Mucosa of rectum (tissue), 2 donors: ENCODE data around the gene BICD2.
A peak's percentile ranks its signal among the peaks of the same experiment; 100 is the strongest.
"Not testable (repeated sequence)": the region's sequence is repeated elsewhere in the genome, so short reads cannot be mapped to it uniquely, and the experiment has no call there.

Experiments used
- H3K27ac ChIP-seq, 2 donors: one replicate each; pipeline ENCODE4 v1.7.0; 2013; ENCODE audit warnings: inconsistent platforms in 2 of 2, low read depth in 2 of 2, low read length in 2 of 2
- H3K27me3 ChIP-seq, 2 donors: one replicate each; pipeline ENCODE4 v1.7.0; 2013; ENCODE audit warnings: low read length in 2 of 2; ENCODE audit not compliant: control insufficient read depth in 2 of 2, insufficient read depth in 2 of 2
- H3K36me3 ChIP-seq, 2 donors: one replicate each; pipeline ENCODE4 v1.7.0; 2013; ENCODE audit warnings: low read length in 2 of 2; ENCODE audit not compliant: control insufficient read depth in 2 of 2, insufficient read depth in 2 of 2
- H3K4me1 ChIP-seq, 2 donors: one replicate each; pipeline ENCODE4 v1.7.0; 2013; ENCODE audit warnings: low read length in 2 of 2, mild to moderate bottlenecking in 1 of 2; ENCODE audit not compliant: control insufficient read depth in 2 of 2, insufficient read depth in 2 of 2
- H3K4me3 ChIP-seq, 2 donors: one replicate each; pipeline ENCODE4 v1.7.0; 2013; ENCODE audit warnings: low read length in 2 of 2
- H3K9ac ChIP-seq, 2 donors: one replicate each; pipeline ENCODE4 v1.7.0; 2013; ENCODE audit warnings: low read length in 2 of 2, low read depth in 1 of 2, mild to moderate bottlenecking in 1 of 2
- H3K9me3 ChIP-seq, 2 donors: one replicate each; pipeline ENCODE4 v1.7.0; 2013; ENCODE audit warnings: low read length in 2 of 2; ENCODE audit not compliant: control insufficient read depth in 2 of 2
- donor health status: healthy.
- donor health status: Normal muscosa, but diverticular disease.

The BICD2 gene

DNA sequence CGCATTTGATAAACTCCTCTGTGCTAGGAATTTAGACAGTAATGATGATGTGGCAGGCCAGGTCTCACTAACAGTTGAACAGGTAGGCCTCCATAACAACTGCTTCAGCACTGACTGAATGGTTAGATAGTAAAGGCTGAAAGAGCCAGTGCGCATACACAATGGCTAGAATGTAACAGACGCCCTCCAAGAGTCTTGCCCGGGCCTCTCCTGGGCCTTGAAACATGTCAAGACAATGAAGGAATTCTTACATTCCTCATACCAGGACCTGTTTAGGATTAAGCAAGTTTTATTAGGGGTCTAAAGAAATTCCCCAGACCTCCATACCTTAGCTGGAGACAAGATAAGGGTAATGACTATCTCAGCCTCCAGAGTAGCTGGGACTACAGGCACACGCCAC lies 6.7 kb upstream of the BICD2 start:
- no peak overlapping the region for H3K4me3 ChIP-seq
- no peak overlapping the region for H3K9ac ChIP-seq
- no peaks in the 10 kb centered on the region for H3K36me3 ChIP-seq
- H3K9me3 ChIP-seq, result no peaks in the 10 kb centered on the region
- peaks cover 12 to 31% of the 10 kb centered on the region in 2 donors for H3K4me1 ChIP-seq
- peaks cover 0 to 3% of the 10 kb centered on the region in 2 donors for H3K27me3 ChIP-seq
- H3K27ac ChIP-seq, result no peak overlapping the region

DNA sequence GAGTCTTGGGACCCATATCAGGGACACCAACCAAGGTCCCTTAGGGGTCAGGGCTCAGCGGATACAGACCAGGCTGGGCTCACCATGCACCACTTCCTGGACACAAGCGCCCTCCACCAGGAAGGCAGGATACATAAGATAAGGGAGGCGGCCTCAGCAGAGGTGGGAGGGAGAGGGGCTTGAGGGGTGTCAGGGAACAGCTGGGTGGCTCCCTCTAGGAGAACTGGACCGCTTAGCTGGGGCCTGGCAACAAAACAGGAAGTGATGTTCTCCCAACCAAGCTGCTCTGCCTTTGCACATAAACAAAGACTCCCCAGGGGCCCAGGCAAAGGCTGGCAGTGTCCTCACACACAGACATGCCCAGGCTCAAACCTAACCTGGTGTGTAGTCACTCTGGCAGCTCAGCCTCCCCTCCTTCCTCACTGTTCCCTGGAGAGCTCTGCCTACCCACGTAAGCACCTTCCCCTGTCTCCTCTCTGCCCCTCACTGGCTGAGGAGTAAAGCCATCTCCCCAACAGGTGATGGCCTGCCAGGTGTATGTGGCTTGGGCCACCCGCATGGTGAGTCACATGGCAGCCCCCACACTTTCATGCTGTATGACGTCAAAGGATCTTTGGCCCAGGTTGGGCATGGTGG lies 5.8 kb upstream of the BICD2 start:
- no peaks in the 10 kb centered on the region for H3K36me3 ChIP-seq
- peak overlapping the region in 1 of 2 donors; percentile 1 for H3K27ac ChIP-seq
- H3K4me3 ChIP-seq, result peak overlapping the region in 1 of 2 donors; percentile 2
- H3K9ac ChIP-seq, result no peak overlapping the region
- peaks cover 20 to 34% of the 10 kb centered on the region in 2 donors for H3K4me1 ChIP-seq
- H3K9me3 ChIP-seq, result no peaks in the 10 kb centered on the region
- H3K27me3 ChIP-seq, result peaks cover 0 to 3% of the 10 kb centered on the region in 2 donors

DNA sequence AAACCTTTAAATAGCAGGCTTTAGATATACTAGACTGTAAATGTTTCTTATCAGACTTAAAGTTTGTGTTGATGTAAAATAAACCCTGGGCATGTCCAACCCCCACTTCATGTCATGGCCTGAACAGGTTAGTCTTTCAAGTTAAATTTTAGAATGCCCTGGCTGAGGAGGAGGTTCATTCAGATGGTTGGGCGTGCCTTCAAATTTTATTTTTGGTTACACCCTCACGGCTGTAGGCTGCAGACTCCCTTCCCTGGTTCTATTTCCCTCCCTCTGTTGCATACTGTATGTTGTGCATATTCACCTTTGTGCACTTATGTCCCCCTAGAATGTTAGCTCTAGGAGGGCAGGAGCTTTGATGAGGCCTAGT lies 5.3 kb upstream of the BICD2 start:
- Histone ChIP-seq H3K4me3 (peak overlapping the region in 1 of 2 donors; percentile 2), H3K36me3 (no peaks in the 10 kb centered on the region), H3K9ac (no peak overlapping the region), H3K9me3 (no peaks in the 10 kb centered on the region), H3K27me3 (peaks cover 0 to 3% of the 10 kb centered on the region in 2 donors), H3K27ac (peak overlapping the region in 1 of 2 donors; percentile 1), H3K4me1 (peaks cover 21 to 36% of the 10 kb centered on the region in 2 donors)

DNA sequence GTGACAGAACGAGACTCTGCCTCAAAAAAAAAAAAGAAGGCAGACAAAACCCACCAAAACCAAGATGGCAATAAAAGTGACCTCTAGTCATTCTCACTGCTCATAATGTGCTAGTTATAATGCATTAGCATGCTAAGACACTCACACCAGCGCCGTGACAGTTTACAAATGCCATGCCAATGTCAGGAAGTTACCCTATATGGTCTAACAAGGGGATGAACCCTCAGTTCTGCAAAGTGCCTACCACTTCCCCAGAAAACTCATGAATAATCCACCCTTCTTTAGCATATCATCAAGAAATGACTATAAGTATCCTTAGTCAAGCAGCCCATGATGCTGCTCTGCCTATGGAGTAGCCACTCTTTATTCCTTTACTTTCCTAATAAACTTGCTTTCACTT lies 4.7 kb upstream of the BICD2 start:
- no peak overlapping the region for H3K9ac ChIP-seq
- H3K27me3 ChIP-seq, result peaks cover 0 to 3% of the 10 kb centered on the region in 2 donors
- H3K9me3 ChIP-seq, result no peaks in the 10 kb centered on the region
- H3K4me1 ChIP-seq, result peaks cover 21 to 36% of the 10 kb centered on the region in 2 donors
- no peak overlapping the region for H3K4me3 ChIP-seq
- no peaks in the 10 kb centered on the region for H3K36me3 ChIP-seq
- H3K27ac ChIP-seq, result no peak overlapping the region

DNA sequence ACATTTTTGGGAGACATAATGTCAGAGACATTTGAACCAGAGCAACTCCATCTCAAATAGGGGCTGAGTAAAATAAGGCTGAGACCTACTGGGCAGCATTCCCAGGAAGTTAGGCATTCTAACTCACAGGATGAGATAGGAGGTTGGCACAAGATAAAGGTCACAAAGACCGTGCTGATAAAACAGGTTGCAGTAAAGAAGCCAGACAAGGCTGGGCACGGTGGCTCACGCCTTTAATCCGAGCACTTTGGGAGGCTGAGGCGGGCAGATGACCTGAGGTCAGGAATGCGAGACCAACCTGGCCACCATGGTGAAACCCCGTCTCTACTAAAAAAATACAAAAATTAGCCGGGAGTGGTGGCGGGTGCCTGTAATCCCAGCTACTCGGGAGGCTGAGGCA lies 4.2 kb upstream of the BICD2 start:
- H3K9ac ChIP-seq, H3K36me3 ChIP-seq, H3K27me3 ChIP-seq, H3K4me3 ChIP-seq, H3K9me3 ChIP-seq, H3K27ac ChIP-seq: not testable (repeated sequence)
- peaks cover 21 to 38% of the 10 kb centered on the region in 2 donors for H3K4me1 ChIP-seq

GRCh38 chr9:92767066-92768054 lies 2.7 kb upstream of the BICD2 start:
- no peaks in the 10 kb centered on the region for H3K36me3 ChIP-seq
- peaks cover 0 to 3% of the 10 kb centered on the region in 2 donors for H3K27me3 ChIP-seq
- H3K27ac ChIP-seq, result no peak overlapping the region
- no peak overlapping the region for H3K4me3 ChIP-seq
- peaks cover 35 to 45% of the 10 kb centered on the region in 2 donors for H3K4me1 ChIP-seq
- no peak overlapping the region for H3K9ac ChIP-seq
- H3K9me3 ChIP-seq, result no peaks in the 10 kb centered on the region

DNA sequence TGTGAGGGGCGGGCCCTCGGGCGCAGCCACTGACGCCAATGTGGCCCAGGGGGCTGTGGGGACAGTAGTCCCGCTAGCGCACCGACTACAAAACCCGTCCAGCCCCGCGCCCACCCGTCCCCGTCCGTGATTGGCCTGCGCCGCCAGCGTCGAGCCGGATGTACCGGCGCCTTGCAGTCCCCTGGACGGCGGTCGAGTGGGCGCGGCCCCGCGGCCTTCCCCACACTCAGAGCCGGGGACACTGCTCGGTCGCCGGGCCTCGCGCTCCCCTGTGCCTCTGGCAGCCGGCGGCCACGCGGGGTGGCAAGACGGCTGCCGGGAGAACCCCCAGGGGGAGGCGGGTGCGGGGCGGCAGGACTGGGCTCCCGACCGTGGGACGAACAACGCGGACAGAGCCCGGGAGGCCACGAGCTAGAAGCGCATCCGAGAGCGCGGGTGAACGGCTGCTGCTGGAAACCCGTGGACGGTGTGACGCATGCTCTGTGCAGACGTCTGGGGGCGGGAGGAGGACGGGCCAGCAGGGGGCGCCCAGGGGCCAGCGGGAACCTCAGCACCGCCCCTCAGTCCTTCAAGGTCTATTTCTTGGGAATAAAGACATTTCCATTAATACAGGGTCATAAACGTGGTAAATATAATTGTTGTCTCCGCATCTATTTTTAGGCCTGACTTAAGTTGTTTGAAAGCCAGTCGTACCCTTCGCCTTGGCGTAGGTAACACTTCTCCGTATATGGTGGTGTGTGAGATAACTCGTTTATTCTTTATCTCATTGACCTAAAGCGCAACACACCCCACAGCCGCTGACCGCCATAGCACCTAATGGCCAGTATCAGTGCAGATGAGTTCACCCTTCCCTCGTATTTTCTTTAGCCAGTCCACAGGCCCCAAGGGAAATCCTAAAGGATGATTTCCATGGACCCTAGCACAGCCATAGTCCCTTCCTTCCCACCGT lies 629 bp upstream of the BICD2 start:
- H3K4me1 ChIP-seq, result peaks cover 32 to 41% of the 10 kb centered on the region in 2 donors
- H3K36me3 ChIP-seq, result no peaks in the 10 kb centered on the region
- H3K27me3 ChIP-seq, result no peaks in the 10 kb centered on the region
- H3K9me3 ChIP-seq, result no peaks in the 10 kb centered on the region
- peak overlapping the region; percentile 97 to 100 for H3K27ac ChIP-seq
- peak overlapping the region; percentile 75 to 89 for H3K4me3 ChIP-seq
- peak overlapping the region; percentile 84 to 86 for H3K9ac ChIP-seq

GRCh38 chr9:92763721-92764380 lies 782 bp downstream of the BICD2 start:
- peaks cover 30 to 31% of the 10 kb centered on the region in 2 donors for H3K4me1 ChIP-seq
- peak overlapping the region; percentile 30 to 80 for H3K27ac ChIP-seq

More at GRCh38 chr9:92763721-92764380, 782 bp downstream of the BICD2 start:
- H3K4me3 ChIP-seq, result peak overlapping the region; percentile 84 to 92
- peak overlapping the region; percentile 70 to 82 for H3K9ac ChIP-seq
- no peaks in the 10 kb centered on the region for H3K9me3 ChIP-seq
- H3K36me3 ChIP-seq, result no peaks in the 10 kb centered on the region
- H3K27me3 ChIP-seq, result no peaks in the 10 kb centered on the region
